HG03135 (cell line): ENCODE results near the gene MTG2.
"Not testable (repeated sequence)": the region's sequence is repeated elsewhere in the genome, so short reads cannot be mapped to it uniquely, and the experiment has no call there.

Source experiments
- ATAC-seq: cut with Tn5 transposase; IDR thresholded peaks from one replicate; pipeline ENCODE4 v1.9.1; 2021; ENCODE audit warnings: mild to moderate bottlenecking, moderate library complexity; ENCODE audit not compliant: unreplicated experiment

The MTG2 gene

GRCh38 chr20:62145688-62146018 is 37.2 kb upstream of the MTG2 start:
- no peak for ATAC-seq

- no peak for ATAC-seq
Measured at GRCh38 chr20:62146019-62146755, 36.6 kb upstream of the MTG2 start.

- no peak for ATAC-seq
Measured at GRCh38 chr20:62147125-62147524, 35.7 kb upstream of the MTG2 start.

GRCh38 chr20:62147528-62147927 is 35.3 kb upstream of the MTG2 start:
- no peak for ATAC-seq

GRCh38 chr20:62148383-62148782 is 34.4 kb upstream of the MTG2 start:
- not testable (repeated sequence) for ATAC-seq

DNA sequence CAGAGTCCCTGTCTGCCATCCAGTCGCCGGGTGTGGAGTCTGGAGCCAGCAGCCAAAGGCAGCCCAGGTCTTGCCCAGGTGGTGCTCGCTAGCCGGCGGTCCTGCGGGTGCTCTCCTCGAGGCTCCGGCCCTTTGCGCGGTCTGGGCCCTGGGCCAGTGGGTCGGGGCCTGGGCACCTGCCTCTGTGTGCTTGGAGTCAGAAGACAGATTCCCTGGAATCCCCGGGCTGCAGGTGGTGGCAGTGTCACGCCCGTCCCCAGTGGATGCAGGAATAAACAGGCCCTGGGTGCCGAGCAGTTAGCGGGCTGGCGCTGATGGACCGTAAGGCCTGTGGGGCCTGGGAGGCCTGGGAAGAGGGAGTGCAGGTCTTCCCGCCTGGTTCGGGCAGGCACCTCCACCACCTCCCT is 33.9 kb upstream of the MTG2 start:
- no peak for ATAC-seq

- ATAC-seq: no peak
Measured at GRCh38 chr20:62149532-62150309, 33.1 kb upstream of the MTG2 start.

DNA sequence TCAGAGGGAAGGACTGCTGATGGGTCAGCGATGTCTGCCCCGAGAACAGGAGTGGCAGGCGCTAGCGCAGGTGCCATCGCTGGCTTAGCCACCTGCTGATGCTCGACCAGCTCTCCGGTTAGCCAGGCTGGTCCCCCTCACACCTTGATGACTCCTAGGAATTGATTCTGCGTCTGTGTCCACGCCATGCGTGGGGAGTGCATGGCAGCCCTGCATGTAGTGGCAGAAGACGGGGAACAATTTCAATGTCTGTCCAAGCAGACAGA is 32.6 kb upstream of the MTG2 start:
- ATAC-seq: no peak

- no peak for ATAC-seq
Measured at GRCh38 chr20:62151225-62151624, 31.6 kb upstream of the MTG2 start.

DNA sequence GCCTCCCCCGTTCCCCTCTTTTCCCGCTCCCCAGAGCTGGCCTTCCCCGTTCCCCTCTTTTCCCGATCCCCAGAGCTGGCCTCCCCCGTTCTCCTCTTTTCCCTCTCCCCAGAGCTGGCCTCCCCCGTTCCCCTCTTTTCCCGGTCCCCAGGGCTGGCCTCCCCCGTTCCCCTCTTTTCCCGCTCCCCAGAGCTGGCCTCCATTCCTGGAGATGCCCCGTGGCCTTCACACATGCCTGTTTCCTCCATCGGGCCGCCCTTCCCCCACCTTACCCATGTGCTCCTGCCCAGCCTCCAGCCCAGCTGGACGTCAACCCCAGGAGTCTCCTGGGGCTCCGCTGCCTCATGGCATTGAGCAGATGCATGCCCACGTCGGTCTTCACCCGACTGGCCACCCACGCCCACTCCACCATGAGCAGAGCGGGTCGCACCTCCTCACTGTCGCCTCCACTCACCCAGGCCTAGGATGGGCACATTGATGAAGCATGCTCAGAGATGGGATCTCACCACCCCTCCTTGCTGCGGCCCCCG is 30.9 kb upstream of the MTG2 start:
- no peak for ATAC-seq

DNA sequence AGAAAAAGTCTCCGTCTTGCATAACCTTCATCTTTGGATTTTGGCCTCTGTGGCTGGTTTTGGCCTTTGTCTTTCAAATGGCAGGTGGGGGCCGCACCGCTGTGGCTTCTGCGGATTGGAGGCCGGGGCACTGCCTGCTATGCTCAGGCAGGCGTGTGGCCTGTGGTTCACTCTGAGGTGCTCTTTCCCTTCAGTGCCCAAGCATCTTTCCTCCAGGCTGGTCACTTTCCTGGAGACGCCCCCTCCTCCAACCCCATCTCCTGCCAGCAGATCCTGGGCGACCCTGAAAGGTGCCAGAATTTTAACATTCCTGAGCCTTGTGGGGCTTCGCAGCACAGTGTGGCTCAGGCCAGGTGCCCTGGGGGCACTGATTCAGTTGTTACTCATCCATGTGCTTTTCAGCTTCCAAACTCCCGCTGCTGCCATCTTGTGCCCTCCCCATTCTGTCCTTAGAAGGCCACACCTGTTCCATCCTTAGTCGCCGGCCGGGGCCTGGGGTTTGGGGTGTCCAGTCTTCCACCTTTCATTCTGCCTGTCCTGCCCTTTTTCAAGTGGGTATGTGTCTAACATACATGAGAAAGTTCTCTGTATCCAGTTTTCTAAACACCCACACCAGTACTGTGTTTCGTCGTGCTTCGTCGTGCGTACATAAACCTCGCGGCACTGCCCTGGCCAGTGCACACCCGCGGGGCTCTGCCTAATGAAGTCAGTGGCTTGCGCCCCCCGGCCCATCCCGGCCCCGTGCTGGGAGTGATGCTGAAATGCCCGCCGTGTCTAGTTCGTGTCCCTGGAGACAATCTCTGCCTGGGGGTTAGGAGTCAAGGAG is 27.2 kb upstream of the MTG2 start:
- ATAC-seq: no peak

DNA sequence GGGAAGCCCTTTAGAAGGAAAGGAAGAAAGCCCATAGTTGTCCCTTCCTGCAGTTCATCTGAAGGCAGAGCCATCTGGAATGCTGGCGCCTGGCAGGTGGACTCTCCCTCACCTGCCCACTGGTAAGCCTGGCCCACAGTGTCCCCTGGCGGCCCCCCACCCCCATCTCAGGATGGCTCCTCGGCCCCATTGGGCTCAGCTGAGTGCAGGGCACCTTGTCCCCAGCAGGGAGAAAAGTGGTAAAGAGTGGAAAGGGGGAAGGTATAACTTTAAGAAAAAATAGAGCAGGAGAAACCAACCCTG is 26.6 kb upstream of the MTG2 start:
- no peak for ATAC-seq

DNA sequence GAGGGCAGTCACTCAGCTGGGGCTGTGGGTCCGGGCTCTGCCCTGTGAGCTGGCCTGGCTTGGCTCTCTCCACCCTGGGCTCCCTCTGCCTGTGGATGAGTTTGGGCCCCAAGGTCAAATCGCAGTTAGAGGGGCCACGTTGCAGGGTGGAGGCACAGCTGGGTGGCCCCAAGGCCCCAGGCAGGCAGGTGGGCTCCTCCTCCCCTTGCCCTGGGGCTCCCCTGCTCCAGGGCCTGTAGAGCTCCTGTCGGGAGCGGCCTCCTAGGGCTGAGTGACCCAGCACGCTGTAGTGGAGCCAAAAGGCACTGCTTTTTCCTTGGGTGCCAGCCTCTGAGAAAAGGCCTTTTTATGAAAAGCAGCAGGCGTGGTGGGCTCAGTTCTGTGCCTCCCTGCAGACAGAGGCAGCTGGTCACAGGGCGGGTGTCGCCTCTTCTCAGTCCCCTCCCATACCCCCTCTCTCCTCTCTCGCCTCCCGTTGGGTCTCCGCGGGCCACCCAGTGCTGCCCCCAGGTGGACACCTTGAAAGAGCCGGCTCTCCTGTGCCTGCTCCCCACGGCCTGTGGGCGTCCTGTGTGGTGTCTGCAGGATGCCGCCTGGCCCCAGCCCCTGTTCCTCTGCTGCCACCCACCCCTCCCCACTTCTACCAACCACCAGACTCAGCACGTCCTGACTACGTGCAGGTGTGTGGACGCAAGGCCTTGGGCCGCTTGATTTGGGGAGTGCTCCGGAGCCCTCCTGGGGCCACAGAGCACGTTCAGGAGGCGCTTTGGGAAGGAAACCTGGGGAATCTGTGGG is 26.0 kb upstream of the MTG2 start:
- no peak for ATAC-seq

DNA sequence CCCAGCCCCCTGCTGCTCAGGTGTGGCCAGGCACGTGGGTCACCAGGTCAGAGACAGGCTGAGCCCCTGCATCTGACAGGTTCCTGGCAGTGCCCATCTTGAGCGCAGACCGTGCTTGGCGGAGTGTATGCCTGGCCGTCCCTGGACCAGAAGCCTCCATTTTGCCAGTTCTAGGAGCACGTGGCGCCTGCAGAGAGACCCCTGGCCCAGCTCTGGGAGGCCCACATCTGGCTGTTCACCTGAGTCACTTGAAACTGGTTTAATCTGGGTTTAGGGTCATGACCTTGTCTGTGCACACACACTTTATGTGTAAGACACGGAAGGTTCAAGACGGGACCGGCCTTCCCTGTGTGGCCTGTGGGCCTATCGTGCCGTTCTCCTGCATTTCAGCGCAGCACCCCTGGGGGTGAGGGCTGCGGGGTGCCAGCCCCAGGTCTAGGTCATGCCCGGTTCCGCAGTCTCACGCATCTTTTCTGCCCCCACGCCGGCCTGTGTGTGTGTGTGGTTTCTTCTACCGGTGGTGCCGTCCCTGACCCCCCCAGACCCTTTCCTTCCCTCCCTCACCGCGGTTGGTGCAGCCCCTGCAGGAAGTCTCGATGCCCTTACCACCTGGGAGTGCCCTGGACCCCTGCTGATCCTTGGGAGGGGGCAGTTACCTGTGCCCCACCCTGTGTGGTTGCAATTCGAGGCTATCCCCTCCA is 25.3 kb upstream of the MTG2 start:
- no peak for ATAC-seq

DNA sequence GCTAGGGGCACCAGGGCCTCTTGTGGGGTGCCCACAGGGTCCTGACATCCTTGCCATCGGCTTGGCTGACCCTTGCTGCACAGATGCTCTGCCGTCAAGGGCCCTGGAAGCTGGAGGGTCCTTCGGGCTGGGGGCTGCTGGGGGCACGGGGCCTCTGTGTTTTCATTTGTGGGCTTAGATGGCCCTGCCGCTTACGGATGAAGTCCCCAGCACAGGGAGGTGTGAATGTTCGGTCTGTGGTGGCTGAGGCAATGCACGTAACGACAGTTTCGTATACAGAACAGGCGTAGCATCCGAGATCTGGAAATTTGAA is 24.8 kb upstream of the MTG2 start:
- ATAC-seq: no peak

GRCh38 chr20:62158541-62158940 is 24.3 kb upstream of the MTG2 start:
- no peak for ATAC-seq

GRCh38 chr20:62159052-62159451 is 23.8 kb upstream of the MTG2 start:
- no peak for ATAC-seq

DNA sequence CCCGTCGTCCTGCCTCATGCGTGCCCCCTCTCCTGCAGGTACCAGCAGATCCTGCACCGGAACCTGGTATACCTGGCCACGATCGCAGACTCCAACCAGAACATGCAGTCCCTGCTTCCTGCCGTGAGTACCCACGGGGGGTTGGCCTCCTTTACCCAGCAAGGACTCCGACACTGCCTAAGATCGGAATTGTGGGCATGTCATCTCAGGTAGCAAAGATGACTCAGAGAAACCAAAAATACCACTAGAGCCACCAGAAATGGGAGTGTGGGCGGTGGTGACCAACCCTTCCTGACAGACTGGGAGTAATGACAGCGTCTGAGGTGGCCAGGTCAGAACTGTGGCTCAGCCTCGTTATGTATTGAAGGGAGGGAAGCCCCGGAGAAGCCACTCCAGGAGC is 23.0 kb upstream of the MTG2 start:
- ATAC-seq: no peak

- no peak for ATAC-seq
Measured at GRCh38 chr20:62160253-62160652, 22.6 kb upstream of the MTG2 start.

- no peak for ATAC-seq
Measured at GRCh38 chr20:62160876-62161275, 22.0 kb upstream of the MTG2 start.

GRCh38 chr20:62161347-62161746 is 21.5 kb upstream of the MTG2 start:
- no peak for ATAC-seq
